Activated CD4-positive, alpha-beta memory T cell treated with anti-CD3 and anti-CD28 coated beads for 36 hours (primary cell): ENCODE data around the gene COMMD2. TPM values are rescaled to one million over a fixed set of nuclear protein-coding genes. Genes with fewer than 3 reads are reported as not detected.

Experiments used
- CTCF ChIA-PET: fragments of 350-600 bp; sonication (Branson Sonifier 250); formaldehyde crosslinking; loops from one replicate; lab custom pipeline; 2021; ENCODE audit warnings: antibody characterized with exemption, inconsistent platforms; lab: Charles Lee
- POLR2A ChIA-PET: fragments of 350-600 bp; sonication (Branson Sonifier 250); formaldehyde crosslinking; loops from one replicate; lab custom pipeline; 2021; ENCODE audit warnings: antibody characterized with exemption; lab: Charles Lee
- DNase-seq: peaks from one replicate; pipeline ENCODE4 v3.0.0-alpha.2; 2020
- H3K27ac Mint-ChIP-seq: one replicate; pipeline ENCODE4 v1.8.0; 2021; ENCODE audit warnings: mixed read lengths
- H3K27me3 Mint-ChIP-seq: one replicate; pipeline ENCODE4 v1.8.0; 2021; ENCODE audit warnings: mixed read lengths
- H3K36me3 Mint-ChIP-seq: one replicate; pipeline ENCODE4 v1.8.0; 2021; ENCODE audit warnings: mixed read lengths
- H3K4me1 Mint-ChIP-seq: one replicate; pipeline ENCODE4 v1.8.0; 2021; ENCODE audit warnings: low read depth, mixed read lengths
- H3K4me3 Mint-ChIP-seq: one replicate; pipeline ENCODE4 v1.8.0; 2021; ENCODE audit warnings: mild to moderate bottlenecking, mixed read lengths
- H3K9me3 Mint-ChIP-seq: one replicate; pipeline ENCODE4 v1.8.0; 2021; ENCODE audit warnings: mixed read lengths
- intact Hi-C: fragments of 100-400 bp; cut with micrococcal nuclease; formaldehyde crosslinking; loops from one replicate; pipeline ENCODE4 v1.15.1; 2023
- total RNA-seq, 2 experiments: library from RNA; stranded (reverse); gene quantifications; one replicate each; pipeline ENCODE4 v1.2.3, GENCODE V29; 2021

Gene COMMD2
- total RNA-seq, 2 experiments from 2014 or later, result 28.4 to 34.4 TPM

- no peak for DNase-seq
- no peaks in the 10 kb centered on the region for H3K36me3 Mint-ChIP-seq
- H3K27ac Mint-ChIP-seq, result no peak overlapping the region
- H3K4me3 Mint-ChIP-seq, result no peak overlapping the region
- H3K4me1 Mint-ChIP-seq, result no peaks in the 10 kb centered on the region
- intact Hi-C loops, result no loop called here
- ChIA-PET CTCF (no interaction called here), POLR2A (no interaction called here)
- H3K9me3 Mint-ChIP-seq, result no peaks in the 10 kb centered on the region
- peaks cover 5% of the 10 kb centered on the region for H3K27me3 Mint-ChIP-seq
Measured at GRCh38 chr3:149781211-149781610, 28.9 kb upstream of the COMMD2 start.

GRCh38 chr3:149777414-149778214 lies 25.3 kb upstream of the COMMD2 start:
- no peaks in the 10 kb centered on the region for H3K4me1 Mint-ChIP-seq
- DNase-seq, result no peak
- no peaks in the 10 kb centered on the region for H3K36me3 Mint-ChIP-seq
- H3K27ac Mint-ChIP-seq, result no peak overlapping the region
- H3K4me3 Mint-ChIP-seq, result no peak overlapping the region
- ChIA-PET CTCF (interaction anchor here (0.7 to 2.4 kb wide), 3 partner anchors 11 to 209 kb away, joined by 3 to 7 read pairs (median 4); no protein-coding TSS in a partner anchor), POLR2A (no interaction called here)
- no peaks in the 10 kb centered on the region for H3K9me3 Mint-ChIP-seq
- H3K27me3 Mint-ChIP-seq, result peaks cover 5% of the 10 kb centered on the region
- intact Hi-C loops, result no loop called here

- intact Hi-C loops, result no loop called here
- no peaks in the 10 kb centered on the region for H3K36me3 Mint-ChIP-seq
Measured at GRCh38 chr3:149776170-149776569, 23.9 kb upstream of the COMMD2 start.

GRCh38 chr3:149772861-149773260 lies 20.6 kb upstream of the COMMD2 start:
- no peak for DNase-seq
- CTCF ChIA-PET, result interaction anchor here (0.9 to 6.0 kb wide), 9 partner anchors 9 to 282 kb away, joined by 3 to 100 read pairs (median 9); partner anchors contain the start of gene COMMD2
- Mint-ChIP-seq H3K4me3 (no peak overlapping the region), H3K9me3 (no peaks in the 10 kb centered on the region), H3K27ac (no peak overlapping the region), H3K4me1 (no peaks in the 10 kb centered on the region), H3K36me3 (no peaks in the 10 kb centered on the region), H3K27me3 (peaks cover 12% of the 10 kb centered on the region)
- intact Hi-C loops, result loop anchor here (5.0 kb wide), 1 partner anchor 241 kb away; no protein-coding TSS in a partner anchor
- POLR2A ChIA-PET, result no interaction called here

More at GRCh38 chr3:149776170-149776569, 23.9 kb upstream of the COMMD2 start:
- Mint-ChIP-seq H3K4me1 (no peaks in the 10 kb centered on the region), H3K27me3 (peaks cover 9% of the 10 kb centered on the region), H3K27ac (no peak overlapping the region), H3K4me3 (no peak overlapping the region), H3K9me3 (no peaks in the 10 kb centered on the region)
- no peak for DNase-seq
- ChIA-PET CTCF (interaction anchor here (0.6 to 2.4 kb wide), 4 partner anchors 32 to 207 kb away, joined by 3 to 7 read pairs (median 4); no protein-coding TSS in a partner anchor), POLR2A (interaction anchor here (0.7 kb wide), 1 partner anchor 148 kb away, joined by 3 read pairs; no protein-coding TSS in a partner anchor)

GRCh38 chr3:149771652-149772271 lies 19.5 kb upstream of the COMMD2 start:
- intact Hi-C loops, result loop anchor here (1.0 to 5.0 kb wide), 3 partner anchors 202 to 259 kb away; no protein-coding TSS in a partner anchor
- ChIA-PET POLR2A (no interaction called here), CTCF (interaction anchor here (0.6 to 6.0 kb wide), 35 partner anchors 8 to 722 kb away, joined by 3 to 100 read pairs (median 4); partner anchors contain the start of gene COMMD2)
- no peaks in the 10 kb centered on the region for H3K9me3 Mint-ChIP-seq
- H3K27ac Mint-ChIP-seq, result no peak overlapping the region
- peaks cover 14% of the 10 kb centered on the region for H3K27me3 Mint-ChIP-seq
- H3K36me3 Mint-ChIP-seq, result no peaks in the 10 kb centered on the region
- H3K4me1 Mint-ChIP-seq, result no peaks in the 10 kb centered on the region
- DNase-seq, result peak; percentile 45
- H3K4me3 Mint-ChIP-seq, result no peak overlapping the region

- Mint-ChIP-seq H3K36me3 (no peaks in the 10 kb centered on the region), H3K27me3 (peaks cover 14% of the 10 kb centered on the region), H3K4me1 (no peaks in the 10 kb centered on the region), H3K27ac (no peak overlapping the region), H3K4me3 (no peak overlapping the region), H3K9me3 (no peaks in the 10 kb centered on the region)
- CTCF ChIA-PET, result interaction anchor here (1.1 to 6.0 kb wide), 11 partner anchors 8 to 276 kb away, joined by 3 to 100 read pairs (median 9); partner anchors contain the start of gene COMMD2
- POLR2A ChIA-PET, result no interaction called here
- intact Hi-C loops, result loop anchor here (5.0 kb wide), 1 partner anchor 238 kb away; no protein-coding TSS in a partner anchor
- DNase-seq, result no peak
Measured at GRCh38 chr3:149770246-149770645, 18.0 kb upstream of the COMMD2 start.

- no peaks in the 10 kb centered on the region for H3K9me3 Mint-ChIP-seq
- H3K4me1 Mint-ChIP-seq, result no peaks in the 10 kb centered on the region
- POLR2A ChIA-PET, result no interaction called here
- H3K4me3 Mint-ChIP-seq, result no peak overlapping the region
- H3K27me3 Mint-ChIP-seq, result peaks cover 20% of the 10 kb centered on the region
- no peak overlapping the region for H3K27ac Mint-ChIP-seq
- no peak for DNase-seq
- intact Hi-C loops, result no loop called here
- CTCF ChIA-PET, result interaction anchor here (4.1 to 6.0 kb wide), 2 partner anchors 40 to 198 kb away, joined by 26 to 100 read pairs; no protein-coding TSS in a partner anchor
- no peaks in the 10 kb centered on the region for H3K36me3 Mint-ChIP-seq
Measured at GRCh38 chr3:149768704-149769103, 16.4 kb upstream of the COMMD2 start.

GRCh38 chr3:149767720-149768119 lies 15.4 kb upstream of the COMMD2 start:
- Mint-ChIP-seq H3K4me1 (no peaks in the 10 kb centered on the region), H3K27ac (no peak overlapping the region), H3K36me3 (no peaks in the 10 kb centered on the region), H3K9me3 (no peaks in the 10 kb centered on the region), H3K27me3 (peaks cover 20% of the 10 kb centered on the region), H3K4me3 (no peak overlapping the region)
- intact Hi-C loops, result no loop called here
- CTCF ChIA-PET, result interaction anchor here (1.1 to 1.6 kb wide), 3 partner anchors 40 to 237 kb away, joined by 3 to 9 read pairs (median 5); no protein-coding TSS in a partner anchor
- POLR2A ChIA-PET, result no interaction called here
- no peak for DNase-seq

GRCh38 chr3:149765762-149766334 lies 13.6 kb upstream of the COMMD2 start:
- intact Hi-C loops, result no loop called here
- H3K9me3 Mint-ChIP-seq, result no peaks in the 10 kb centered on the region
- DNase-seq, result no peak
- H3K4me3 Mint-ChIP-seq, result no peak overlapping the region
- POLR2A ChIA-PET, result no interaction called here
- CTCF ChIA-PET, result interaction anchor here (0.9 to 2.0 kb wide), 5 partner anchors 12 to 272 kb away, joined by 3 to 8 read pairs (median 4); partner anchors contain the start of gene COMMD2
- no peaks in the 10 kb centered on the region for H3K4me1 Mint-ChIP-seq
- peaks cover 18% of the 10 kb centered on the region for H3K27me3 Mint-ChIP-seq
- H3K27ac Mint-ChIP-seq, result no peak overlapping the region
- H3K36me3 Mint-ChIP-seq, result no peaks in the 10 kb centered on the region

GRCh38 chr3:149764302-149764701 lies 12.0 kb upstream of the COMMD2 start:
- H3K4me1 Mint-ChIP-seq, result no peaks in the 10 kb centered on the region
- intact Hi-C loops, result no loop called here
- no peak overlapping the region for H3K27ac Mint-ChIP-seq
- H3K4me3 Mint-ChIP-seq, result no peak overlapping the region
- ChIA-PET POLR2A (no interaction called here), CTCF (no interaction called here)
- H3K36me3 Mint-ChIP-seq, result no peaks in the 10 kb centered on the region
- no peaks in the 10 kb centered on the region for H3K9me3 Mint-ChIP-seq
- no peak for DNase-seq
- peaks cover 21% of the 10 kb centered on the region for H3K27me3 Mint-ChIP-seq

GRCh38 chr3:149763565-149764195 lies 11.4 kb upstream of the COMMD2 start:
- Mint-ChIP-seq H3K4me1 (no peaks in the 10 kb centered on the region), H3K27me3 (peaks cover 23% of the 10 kb centered on the region), H3K27ac (no peak overlapping the region), H3K9me3 (no peaks in the 10 kb centered on the region), H3K36me3 (no peaks in the 10 kb centered on the region), H3K4me3 (no peak overlapping the region)
- ChIA-PET POLR2A (interaction anchor here (1.3 kb wide), 1 partner anchor 11 kb away, joined by 3 read pairs; no protein-coding TSS in a partner anchor), CTCF (interaction anchor here (0.6 to 1.8 kb wide), 3 partner anchors 8 to 195 kb away, joined by 3 to 5 read pairs (median 4); no protein-coding TSS in a partner anchor)
- intact Hi-C loops, result no loop called here
- no peak for DNase-seq
